ENCODE results near the gene AFG3L2. TPM values are rescaled to one million over a fixed set of nuclear protein-coding genes. Genes with fewer than 3 reads are reported as not detected.

Gene AFG3L2
- total RNA-seq, 5 donors from 2014 or later (not counting 1 experiment from before 2014, with no cell fraction given) = 30.6 to 37.4 (median 36.3) TPM

- H3K27ac ChIP-seq (ENCODE audit: low read length) = no peak overlapping the region
- ChIA-PET POLR2A (no interaction called here), CTCF (no interaction called here)
- no peak for ATAC-seq (replicated peaks in 1 of 4)
- peaks cover 0 to 11% of the 10 kb centered on the region in 2 experiments for H3K4me1 ChIP-seq (ENCODE audit: control insufficient read depth in 1 of 2, extremely low read depth in 1 of 2, insufficient read depth in 2 of 2, low read length in 2 of 2)
- peaks cover 6 to 61% of the 10 kb centered on the region in 2 experiments for H3K27me3 ChIP-seq (replicated peaks in 1 of 2; ENCODE audit: control insufficient read depth in 2 of 2, extremely low read depth in 1 of 2, insufficient read depth in 2 of 2, low read length in 1 of 2)
- 76% methylated on average over 14 of the region's 19 CpGs for WGBS (ENCODE audit: insufficient coverage)
- no peak overlapping the region for H3K4me3 ChIP-seq (ENCODE audit: control insufficient read depth in 1 of 2, extremely low read depth in 1 of 2, low read length in 1 of 2)
- Mint-ChIP-seq H3K27me3 (peaks cover 34 to 42% of the 10 kb centered on the region in 2 donors), H3K27ac (no peak overlapping the region), H3K36me3 (no peaks in the 10 kb centered on the region), H3K9me3 (no peaks in the 10 kb centered on the region), H3K4me3 (no peak overlapping the region), H3K4me1 (peaks cover 12 to 15% (median 14%) of the 10 kb centered on the region in 3 donors)
- H3K9me3 ChIP-seq = no peaks in the 10 kb centered on the region
- H3K36me3 ChIP-seq (ENCODE audit: control insufficient read depth in 2 of 2, extremely low read depth in 1 of 2, insufficient read depth in 1 of 2, low read length in 1 of 2) = no peaks in the 10 kb centered on the region
- no peak for DNase-seq
Observed at GRCh38 chr18:12304351-12305210, 72.4 kb downstream of the AFG3L2 start.

GRCh38 chr18:12302391-12303147 lies 74.5 kb downstream of the AFG3L2 start:
- peaks cover 3 to 49% of the 10 kb centered on the region in 2 experiments for H3K27me3 ChIP-seq (replicated peaks in 1 of 2; ENCODE audit: control insufficient read depth in 2 of 2, extremely low read depth in 1 of 2, insufficient read depth in 2 of 2, low read length in 1 of 2)
- no peaks in the 10 kb centered on the region for H3K36me3 ChIP-seq (ENCODE audit: control insufficient read depth in 2 of 2, extremely low read depth in 1 of 2, insufficient read depth in 1 of 2, low read length in 1 of 2)
- no peak overlapping the region for H3K27ac Mint-ChIP-seq
- ChIA-PET CTCF (interaction anchor here in 1 of 2 donors (1.3 kb wide), 1 partner anchor 26 kb away, joined by 4 read pairs; no protein-coding TSS in a partner anchor), POLR2A (interaction anchor here in 1 of 2 donors (0.6 kb wide), 1 partner anchor 1310 kb away, joined by 9 read pairs; no protein-coding TSS in a partner anchor)
- DNase-seq = no peak
- H3K9me3 Mint-ChIP-seq = no peaks in the 10 kb centered on the region
- H3K4me1 Mint-ChIP-seq = peaks cover 11 to 13% (median 12%) of the 10 kb centered on the region in 3 donors
- H3K4me1 ChIP-seq (ENCODE audit: control insufficient read depth in 1 of 2, extremely low read depth in 1 of 2, insufficient read depth in 2 of 2, low read length in 2 of 2) = peaks cover 0 to 6% of the 10 kb centered on the region in 2 experiments
- WGBS (ENCODE audit: insufficient coverage) = 82% methylated on average over 8 of the region's 14 CpGs
- ATAC-seq (replicated peaks in 1 of 4) = no peak
- no peak overlapping the region for H3K4me3 ChIP-seq (ENCODE audit: control insufficient read depth in 1 of 2, extremely low read depth in 1 of 2, low read length in 1 of 2)
- H3K27ac ChIP-seq (ENCODE audit: low read length) = no peak overlapping the region
- H3K27me3 Mint-ChIP-seq = peaks cover 31 to 33% of the 10 kb centered on the region in 2 donors
- H3K4me3 Mint-ChIP-seq = no peak overlapping the region
- no peaks in the 10 kb centered on the region for H3K36me3 Mint-ChIP-seq
- H3K9me3 ChIP-seq = no peaks in the 10 kb centered on the region

GRCh38 chr18:12301263-12302005 lies 75.6 kb downstream of the AFG3L2 start:
- no peak overlapping the region for H3K4me3 ChIP-seq (ENCODE audit: control insufficient read depth in 1 of 2, extremely low read depth in 1 of 2, low read length in 1 of 2)
- WGBS (ENCODE audit: insufficient coverage) = 67% methylated on average over 6 of the region's 13 CpGs
- ChIA-PET POLR2A (interaction anchor here in 1 of 2 donors (0.6 kb wide), 1 partner anchor 239 kb away, joined by 3 read pairs; no protein-coding TSS in a partner anchor), CTCF (interaction anchor here in 1 of 2 donors (1.3 kb wide), 1 partner anchor 27 kb away, joined by 4 read pairs; no protein-coding TSS in a partner anchor)
- H3K27ac ChIP-seq (ENCODE audit: low read length) = no peak overlapping the region
- no peak overlapping the region for H3K4me3 Mint-ChIP-seq
- no peak overlapping the region for H3K27ac Mint-ChIP-seq
- H3K9me3 ChIP-seq = no peaks in the 10 kb centered on the region
- H3K36me3 ChIP-seq (ENCODE audit: control insufficient read depth in 2 of 2, extremely low read depth in 1 of 2, insufficient read depth in 1 of 2, low read length in 1 of 2) = no peaks in the 10 kb centered on the region
- DNase-seq = no peak
- peaks cover 20 to 26% of the 10 kb centered on the region in 2 donors for H3K27me3 Mint-ChIP-seq
- no peaks in the 10 kb centered on the region for H3K4me1 ChIP-seq (ENCODE audit: control insufficient read depth in 1 of 2, extremely low read depth in 1 of 2, insufficient read depth in 2 of 2, low read length in 2 of 2)
- no peak for ATAC-seq (replicated peaks in 1 of 4)
- no peaks in the 10 kb centered on the region for H3K9me3 Mint-ChIP-seq
- peaks cover 0 to 2% (median under 1%) of the 10 kb centered on the region in 3 donors for H3K4me1 Mint-ChIP-seq
- H3K27me3 ChIP-seq (replicated peaks in 1 of 2; ENCODE audit: control insufficient read depth in 2 of 2, extremely low read depth in 1 of 2, insufficient read depth in 2 of 2, low read length in 1 of 2) = peaks cover under 1 to 39% of the 10 kb centered on the region in 2 experiments
- H3K36me3 Mint-ChIP-seq = no peaks in the 10 kb centered on the region

- Mint-ChIP-seq H3K4me3 (no peak overlapping the region), H3K27me3 (peaks cover 11 to 14% of the 10 kb centered on the region in 2 donors), H3K4me1 (no peaks in the 10 kb centered on the region), H3K36me3 (no peaks in the 10 kb centered on the region), H3K9me3 (no peaks in the 10 kb centered on the region), H3K27ac (no peak overlapping the region)
- no CpG with 5 or more reads among the region's 2 CpGs for WGBS (ENCODE audit: insufficient coverage)
- CTCF ChIA-PET = no interaction called here
- no peak for DNase-seq
- ATAC-seq (replicated peaks in 1 of 4) = no peak
- no peaks in the 10 kb centered on the region for H3K4me1 ChIP-seq (ENCODE audit: control insufficient read depth in 1 of 2, extremely low read depth in 1 of 2, insufficient read depth in 2 of 2, low read length in 2 of 2)
- peaks cover 0 to 33% of the 10 kb centered on the region in 2 experiments for H3K27me3 ChIP-seq (replicated peaks in 1 of 2; ENCODE audit: control insufficient read depth in 2 of 2, extremely low read depth in 1 of 2, insufficient read depth in 2 of 2, low read length in 1 of 2)
- no peak overlapping the region for H3K4me3 ChIP-seq (ENCODE audit: control insufficient read depth in 1 of 2, extremely low read depth in 1 of 2, low read length in 1 of 2)
- no peaks in the 10 kb centered on the region for H3K36me3 ChIP-seq (ENCODE audit: control insufficient read depth in 2 of 2, extremely low read depth in 1 of 2, insufficient read depth in 1 of 2, low read length in 1 of 2)
- H3K9me3 ChIP-seq = no peaks in the 10 kb centered on the region
- POLR2A ChIA-PET = interaction anchor here in 1 of 2 donors (0.6 kb wide), 1 partner anchor 1746 kb away, joined by 3 read pairs; no protein-coding TSS in a partner anchor
- no peak overlapping the region for H3K27ac ChIP-seq (ENCODE audit: low read length)
Observed at GRCh38 chr18:12299862-12300261, 77.2 kb downstream of the AFG3L2 start.

- H3K4me1 Mint-ChIP-seq = no peaks in the 10 kb centered on the region
- POLR2A ChIA-PET = no interaction called here
- H3K27ac ChIP-seq (ENCODE audit: low read length) = no peak overlapping the region
- DNase-seq (no peak), ATAC-seq (replicated peaks in 1 of 4) (no peak)
- 67% methylated on average over 1 of the region's 1 CpG for WGBS (ENCODE audit: insufficient coverage)
- H3K27me3 ChIP-seq (replicated peaks in 1 of 2; ENCODE audit: control insufficient read depth in 2 of 2, extremely low read depth in 1 of 2, insufficient read depth in 2 of 2, low read length in 1 of 2) = peaks cover 0 to 26% of the 10 kb centered on the region in 2 experiments
- H3K9me3 Mint-ChIP-seq = no peaks in the 10 kb centered on the region
- no peak overlapping the region for H3K27ac Mint-ChIP-seq
- peaks cover 9 to 21% of the 10 kb centered on the region in 2 donors for H3K27me3 Mint-ChIP-seq
- H3K36me3 Mint-ChIP-seq = no peaks in the 10 kb centered on the region
- no peak overlapping the region for H3K4me3 ChIP-seq (ENCODE audit: control insufficient read depth in 1 of 2, extremely low read depth in 1 of 2, low read length in 1 of 2)
- no peaks in the 10 kb centered on the region for H3K4me1 ChIP-seq (ENCODE audit: control insufficient read depth in 1 of 2, extremely low read depth in 1 of 2, insufficient read depth in 2 of 2, low read length in 2 of 2)
- CTCF ChIA-PET = no interaction called here
- H3K36me3 ChIP-seq (ENCODE audit: control insufficient read depth in 2 of 2, extremely low read depth in 1 of 2, insufficient read depth in 1 of 2, low read length in 1 of 2) = no peaks in the 10 kb centered on the region
- no peaks in the 10 kb centered on the region for H3K9me3 ChIP-seq
- no peak overlapping the region for H3K4me3 Mint-ChIP-seq
Observed at GRCh38 chr18:12296457-12296856, 80.6 kb downstream of the AFG3L2 start.

- POLR2A ChIA-PET = no interaction called here
- H3K36me3 ChIP-seq (ENCODE audit: control insufficient read depth in 2 of 2, extremely low read depth in 1 of 2, insufficient read depth in 1 of 2, low read length in 1 of 2) = no peaks in the 10 kb centered on the region
- peaks cover 3 to 24% of the 10 kb centered on the region in 2 experiments for H3K27me3 ChIP-seq (replicated peaks in 1 of 2; ENCODE audit: control insufficient read depth in 2 of 2, extremely low read depth in 1 of 2, insufficient read depth in 2 of 2, low read length in 1 of 2)
- whole genome bisulfite sequencing (ENCODE audit: insufficient coverage) = 74% methylated on average over 2 of the region's 3 CpGs
- H3K9me3 ChIP-seq = no peaks in the 10 kb centered on the region
- CTCF ChIA-PET = no interaction called here
- H3K27ac Mint-ChIP-seq = no peak overlapping the region
- H3K4me1 Mint-ChIP-seq = no peaks in the 10 kb centered on the region
- no peak overlapping the region for H3K4me3 ChIP-seq (ENCODE audit: control insufficient read depth in 1 of 2, extremely low read depth in 1 of 2, low read length in 1 of 2)
- H3K27me3 Mint-ChIP-seq = peaks cover 9 to 25% of the 10 kb centered on the region in 2 donors
- no peaks in the 10 kb centered on the region for H3K9me3 Mint-ChIP-seq
- no peaks in the 10 kb centered on the region for H3K36me3 Mint-ChIP-seq
- H3K27ac ChIP-seq (ENCODE audit: low read length) = no peak overlapping the region
- no peak overlapping the region for H3K4me3 Mint-ChIP-seq
- H3K4me1 ChIP-seq (ENCODE audit: control insufficient read depth in 1 of 2, extremely low read depth in 1 of 2, insufficient read depth in 2 of 2, low read length in 2 of 2) = no peaks in the 10 kb centered on the region
- no peak for DNase-seq
- ATAC-seq (replicated peaks in 1 of 4) = no peak
Observed at GRCh38 chr18:12296087-12296403, 81.0 kb downstream of the AFG3L2 start.

All from T-cell (primary cell).